Hepatocyte (in vitro differentiated cells): Measurements from ENCODE around the gene HRCT1.

ENCODE experiments used
- EZH2 ChIP-seq: fragments of 200-600 bp; sonication (generic); IDR thresholded peaks from 2 replicates; pipeline ENCODE4 v1.6.1; 2016; ENCODE audit warnings: antibody characterized with exemption, mild to moderate bottlenecking, borderline replicate concordance
- TF ChIP-seq, protein P1 (sequence below): fragments of 200-600 bp; sonication (generic); IDR thresholded peaks from 2 replicates; pipeline ENCODE4 v1.5.1; 2016; ENCODE audit warnings: antibody characterized with exemption, mild to moderate bottlenecking; ENCODE audit not compliant: poor library complexity

GRCh38 chr9:35945341-35946018 lies 39.5 kb downstream of the HRCT1 start:
- TF ChIP-seq, protein P1, sequence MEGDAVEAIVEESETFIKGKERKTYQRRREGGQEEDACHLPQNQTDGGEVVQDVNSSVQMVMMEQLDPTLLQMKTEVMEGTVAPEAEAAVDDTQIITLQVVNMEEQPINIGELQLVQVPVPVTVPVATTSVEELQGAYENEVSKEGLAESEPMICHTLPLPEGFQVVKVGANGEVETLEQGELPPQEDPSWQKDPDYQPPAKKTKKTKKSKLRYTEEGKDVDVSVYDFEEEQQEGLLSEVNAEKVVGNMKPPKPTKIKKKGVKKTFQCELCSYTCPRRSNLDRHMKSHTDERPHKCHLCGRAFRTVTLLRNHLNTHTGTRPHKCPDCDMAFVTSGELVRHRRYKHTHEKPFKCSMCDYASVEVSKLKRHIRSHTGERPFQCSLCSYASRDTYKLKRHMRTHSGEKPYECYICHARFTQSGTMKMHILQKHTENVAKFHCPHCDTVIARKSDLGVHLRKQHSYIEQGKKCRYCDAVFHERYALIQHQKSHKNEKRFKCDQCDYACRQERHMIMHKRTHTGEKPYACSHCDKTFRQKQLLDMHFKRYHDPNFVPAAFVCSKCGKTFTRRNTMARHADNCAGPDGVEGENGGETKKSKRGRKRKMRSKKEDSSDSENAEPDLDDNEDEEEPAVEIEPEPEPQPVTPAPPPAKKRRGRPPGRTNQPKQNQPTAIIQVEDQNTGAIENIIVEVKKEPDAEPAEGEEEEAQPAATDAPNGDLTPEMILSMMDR: peak; percentile 90
- TF ChIP-seq EZH2: no peak
